Cardiac muscle cell (in vitro differentiated cells and primary cell): ENCODE results near the gene NPTN. TPM values are rescaled to one million over a fixed set of nuclear protein-coding genes. Genes with fewer than 3 reads are reported as not detected.

Experiments used
- DNase-seq, 2 donors: peaks; one replicate each; pipeline versions ENCODE4 v3.0.0 to v3.0.0-alpha.2; 2010 to 2017; ENCODE audit warnings: low read depth in 1 of 2, low spot score in 1 of 2
- H3K27ac ChIP-seq: fragments of 200-600 bp; sonication (generic); 2 replicates; pipeline ENCODE4 v1.5.1; 2016
- H3K27me3 ChIP-seq: fragments of 200-600 bp; sonication (generic); 2 replicates; pipeline ENCODE4 v1.6.0; 2016; ENCODE audit warnings: control low read depth
- H3K36me3 ChIP-seq: fragments of 200-600 bp; sonication (generic); 2 replicates; pipeline ENCODE4 v1.5.1; 2016; ENCODE audit warnings: control low read depth
- H3K4me1 ChIP-seq: fragments of 200-600 bp; sonication (generic); 2 replicates; pipeline ENCODE4 v1.8.1; 2017; ENCODE audit warnings: low read depth, mild to moderate bottlenecking, mixed run types
- H3K4me3 ChIP-seq: fragments of 200-600 bp; sonication (generic); 2 replicates; pipeline ENCODE4 v1.5.1; 2016; ENCODE audit warnings: mild to moderate bottlenecking
- H3K9me3 ChIP-seq: fragments of 200-600 bp; sonication (generic); 2 replicates; pipeline ENCODE4 v1.5.1; 2017; ENCODE audit warnings: low read depth, mild to moderate bottlenecking, control low read depth
- polyA plus RNA-seq: library from polyadenylated mRNA; unstranded; fragments of >200 nt; fragmentation: Nextera tagmentation; extraction: Ambion mirVana; gene quantifications from 2 replicates; pipeline ENCODE4 v1.2.1, GENCODE V29; 2016
- total RNA-seq: library from RNA; depleted of rRNA; stranded (reverse); fragments of >200 nt; gene quantifications from 2 replicates; pipeline ENCODE4 v1.2.3, GENCODE V29; 2016
- TF ChIP-seq, protein P1 (sequence below): IDR thresholded peaks from 2 replicates; pipeline ENCODE4 v1.5.1; 2012; ENCODE audit warnings: low read depth, mild to moderate bottlenecking, low read length

The NPTN gene
- total and polyA plus RNA-seq, 2 experiments from 2014 or later, result 243 to 375 TPM

DNA sequence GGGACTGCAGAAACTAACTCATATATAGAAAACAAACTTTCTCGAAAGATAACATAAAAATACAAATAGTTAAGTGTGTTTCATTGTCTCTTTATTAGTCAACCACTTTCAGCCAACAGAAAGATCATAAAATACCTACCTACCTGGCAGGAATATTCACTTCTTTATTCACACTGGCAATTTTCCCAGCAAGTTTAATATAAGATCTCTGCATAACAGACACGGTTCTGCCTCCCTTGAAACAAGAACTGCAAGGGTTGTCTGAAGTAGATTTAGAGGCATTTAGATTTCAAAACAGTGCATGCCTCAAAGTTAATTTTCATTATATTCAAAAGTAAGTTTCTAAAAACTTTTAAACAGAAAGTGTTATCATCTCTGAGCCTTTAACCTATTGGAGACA, 7.1 kb downstream of the NPTN start:
- Histone ChIP-seq H3K36me3 (no peaks in the 10 kb centered on the region), H3K27me3 (no peaks in the 10 kb centered on the region), H3K9me3 (no peaks in the 10 kb centered on the region), H3K27ac (peak overlapping the region; percentile 28), H3K4me1 (peaks cover 51% of the 10 kb centered on the region), H3K4me3 (no peak overlapping the region)
- TF ChIP-seq, protein P1, sequence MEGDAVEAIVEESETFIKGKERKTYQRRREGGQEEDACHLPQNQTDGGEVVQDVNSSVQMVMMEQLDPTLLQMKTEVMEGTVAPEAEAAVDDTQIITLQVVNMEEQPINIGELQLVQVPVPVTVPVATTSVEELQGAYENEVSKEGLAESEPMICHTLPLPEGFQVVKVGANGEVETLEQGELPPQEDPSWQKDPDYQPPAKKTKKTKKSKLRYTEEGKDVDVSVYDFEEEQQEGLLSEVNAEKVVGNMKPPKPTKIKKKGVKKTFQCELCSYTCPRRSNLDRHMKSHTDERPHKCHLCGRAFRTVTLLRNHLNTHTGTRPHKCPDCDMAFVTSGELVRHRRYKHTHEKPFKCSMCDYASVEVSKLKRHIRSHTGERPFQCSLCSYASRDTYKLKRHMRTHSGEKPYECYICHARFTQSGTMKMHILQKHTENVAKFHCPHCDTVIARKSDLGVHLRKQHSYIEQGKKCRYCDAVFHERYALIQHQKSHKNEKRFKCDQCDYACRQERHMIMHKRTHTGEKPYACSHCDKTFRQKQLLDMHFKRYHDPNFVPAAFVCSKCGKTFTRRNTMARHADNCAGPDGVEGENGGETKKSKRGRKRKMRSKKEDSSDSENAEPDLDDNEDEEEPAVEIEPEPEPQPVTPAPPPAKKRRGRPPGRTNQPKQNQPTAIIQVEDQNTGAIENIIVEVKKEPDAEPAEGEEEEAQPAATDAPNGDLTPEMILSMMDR, result no peak
- no peak for DNase-seq

DNA sequence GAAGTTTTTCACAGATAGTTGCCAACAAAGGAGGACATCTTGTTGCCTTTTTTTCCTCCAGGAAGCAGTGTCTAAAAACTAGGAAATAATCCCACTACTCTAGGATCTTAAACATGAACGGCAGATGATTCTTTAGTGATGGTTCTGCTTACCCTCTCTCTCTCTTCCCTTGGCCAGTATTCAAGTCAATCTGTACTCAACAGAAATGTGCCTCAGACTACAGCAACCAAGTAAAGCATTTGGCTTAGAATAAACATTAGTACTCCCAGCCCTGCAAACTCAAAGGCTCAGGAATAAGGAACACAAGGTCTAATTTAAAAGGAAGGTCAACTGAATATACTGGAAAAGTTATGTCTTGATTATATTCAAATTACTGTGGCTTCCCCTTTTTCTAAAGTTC, 8.7 kb downstream of the NPTN start:
- no peak overlapping the region for H3K4me3 ChIP-seq
- no peaks in the 10 kb centered on the region for H3K27me3 ChIP-seq
- no peaks in the 10 kb centered on the region for H3K9me3 ChIP-seq
- DNase-seq, result no peak
- H3K27ac ChIP-seq, result peak overlapping the region; percentile 40
- TF ChIP-seq, protein P1, result no peak
- H3K36me3 ChIP-seq, result no peaks in the 10 kb centered on the region
- H3K4me1 ChIP-seq, result peaks cover 48% of the 10 kb centered on the region

DNA sequence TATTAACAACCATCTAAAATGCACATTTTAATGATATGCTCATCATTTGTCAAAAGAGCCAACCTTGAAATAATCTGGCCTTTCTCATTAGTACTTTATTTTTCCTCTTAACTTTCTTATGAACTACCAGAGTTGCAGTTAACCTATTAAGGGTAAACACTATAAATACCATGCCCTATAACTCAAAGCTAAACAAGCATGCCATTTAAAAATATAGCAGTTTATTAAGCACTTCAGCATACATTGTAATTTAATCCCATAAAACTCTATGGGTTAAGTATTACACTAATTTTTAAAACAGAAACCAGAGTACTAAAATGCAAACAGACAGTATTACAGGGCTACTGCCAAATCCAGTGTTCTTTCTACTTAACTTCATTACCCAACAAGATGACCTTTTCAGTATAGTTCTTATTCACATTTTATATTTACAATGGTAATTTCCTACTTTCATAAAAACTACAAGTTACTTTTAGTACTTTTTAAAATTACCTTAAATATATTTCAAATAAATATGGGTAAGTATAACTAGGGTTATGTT, 11.8 kb downstream of the NPTN start:
- H3K27me3 ChIP-seq, result no peaks in the 10 kb centered on the region
- peaks cover 42% of the 10 kb centered on the region for H3K4me1 ChIP-seq
- H3K9me3 ChIP-seq, result no peaks in the 10 kb centered on the region
- H3K4me3 ChIP-seq, result no peak overlapping the region
- DNase-seq, result no peak
- TF ChIP-seq, protein P1, result no peak
- no peaks in the 10 kb centered on the region for H3K36me3 ChIP-seq
- H3K27ac ChIP-seq, result no peak overlapping the region

DNA sequence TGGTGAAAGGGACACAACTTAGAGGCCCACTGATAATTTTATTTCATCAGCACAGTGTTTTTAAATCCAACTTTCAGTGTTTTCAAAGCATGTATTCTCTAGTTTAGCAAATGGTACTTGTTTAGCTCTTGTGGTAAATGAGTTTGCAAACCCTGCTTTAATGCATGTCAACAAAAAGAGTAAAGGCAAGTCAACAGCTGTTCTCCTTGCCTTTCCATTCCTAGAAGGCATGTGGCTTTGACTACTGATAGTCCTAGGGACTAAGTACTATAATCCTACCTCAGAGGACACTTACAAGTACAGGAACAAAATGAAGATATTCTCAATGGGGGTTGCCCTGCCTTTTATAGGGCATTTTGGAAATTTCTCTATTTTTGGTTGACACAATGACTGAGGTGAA, 13.1 kb downstream of the NPTN start:
- Histone ChIP-seq H3K27ac (no peak overlapping the region), H3K36me3 (no peaks in the 10 kb centered on the region), H3K4me1 (peaks cover 42% of the 10 kb centered on the region), H3K9me3 (no peaks in the 10 kb centered on the region), H3K4me3 (no peak overlapping the region), H3K27me3 (no peaks in the 10 kb centered on the region)
- TF ChIP-seq, protein P1, result no peak
- DNase-seq, result no peak

DNA sequence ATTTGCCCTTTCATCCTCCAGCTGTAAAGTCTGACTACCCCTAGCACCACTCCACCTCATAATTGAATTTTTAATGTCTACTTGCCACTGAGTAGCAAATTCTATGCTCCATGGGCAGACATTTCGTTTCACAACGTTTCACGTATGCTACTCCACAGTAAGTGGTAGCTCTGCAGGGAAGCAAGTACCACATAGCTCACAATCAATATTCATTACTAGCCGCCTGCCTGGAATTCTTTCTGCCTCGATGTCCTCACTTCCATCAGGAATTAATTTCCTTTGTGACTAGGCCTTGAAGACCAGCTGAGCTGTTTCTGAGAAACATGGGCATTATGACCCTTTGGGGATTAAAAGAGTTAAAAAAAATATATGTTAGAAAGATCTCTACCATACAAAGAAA, 15.3 kb downstream of the NPTN start:
- no peak for DNase-seq
- H3K9me3 ChIP-seq, result no peaks in the 10 kb centered on the region
- TF ChIP-seq, protein P1, result no peak
- no peak overlapping the region for H3K4me3 ChIP-seq
- no peaks in the 10 kb centered on the region for H3K27me3 ChIP-seq
- no peaks in the 10 kb centered on the region for H3K36me3 ChIP-seq
- peak overlapping the region; percentile 16 for H3K27ac ChIP-seq
- H3K4me1 ChIP-seq, result peaks cover 34% of the 10 kb centered on the region
